GM20000 (cell line): ENCODE results near the gene MAGEB17.

Experiments used
- DNase-seq: peaks from one replicate; pipeline ENCODE4 v3.0.0; 2012; ENCODE audit warnings: low spot score
- TF ChIP-seq, protein P1 (sequence below): IDR thresholded peaks from 2 replicates; pipeline ENCODE4 v1.5.1; 2012; ENCODE audit warnings: mild to moderate bottlenecking, control low read depth; ENCODE audit errors: extremely low read depth, missing control alignments

The MAGEB17 gene, protein sequence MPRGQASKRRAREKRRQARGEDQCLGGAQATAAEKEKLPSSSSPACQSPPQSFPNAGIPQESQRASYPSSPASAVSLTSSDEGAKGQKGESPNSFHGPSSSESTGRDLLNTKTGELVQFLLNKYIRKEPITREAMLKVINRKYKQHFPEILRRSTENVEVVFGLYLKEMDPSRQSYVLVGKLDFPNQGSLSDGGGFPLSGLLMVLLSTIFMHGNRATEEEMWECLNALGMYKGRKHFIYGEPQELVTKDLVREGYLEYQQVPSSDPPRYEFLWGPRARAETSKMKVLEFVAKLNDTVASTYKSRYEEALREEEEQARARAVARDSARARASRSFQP

DNA sequence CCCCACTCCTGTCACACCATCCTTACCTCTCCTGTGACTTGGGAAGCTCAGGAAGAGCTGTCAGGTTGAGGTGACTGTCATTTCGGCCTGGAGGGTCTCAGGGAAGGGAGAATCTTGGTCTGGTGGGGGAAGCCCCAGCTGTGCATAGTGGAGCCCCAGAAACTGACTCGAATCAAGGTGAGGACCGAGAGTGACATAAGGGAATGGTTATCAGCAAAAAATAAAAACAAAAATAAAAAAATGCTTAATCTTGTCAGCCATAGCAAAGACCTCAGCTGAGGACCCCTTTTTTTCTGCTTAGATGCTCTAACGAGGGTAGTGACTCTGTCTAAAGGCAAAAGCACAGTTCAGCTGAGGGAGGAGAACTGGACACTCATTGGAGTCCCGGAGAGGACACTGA lies at the start of gene MAGEB17:
MAGEB17 (plus strand) TSS at position 301 of the 400 bp plus-strand sequence. CDS start 2,902 bp downstream, outside the sequence.
- TF ChIP-seq, protein P1, sequence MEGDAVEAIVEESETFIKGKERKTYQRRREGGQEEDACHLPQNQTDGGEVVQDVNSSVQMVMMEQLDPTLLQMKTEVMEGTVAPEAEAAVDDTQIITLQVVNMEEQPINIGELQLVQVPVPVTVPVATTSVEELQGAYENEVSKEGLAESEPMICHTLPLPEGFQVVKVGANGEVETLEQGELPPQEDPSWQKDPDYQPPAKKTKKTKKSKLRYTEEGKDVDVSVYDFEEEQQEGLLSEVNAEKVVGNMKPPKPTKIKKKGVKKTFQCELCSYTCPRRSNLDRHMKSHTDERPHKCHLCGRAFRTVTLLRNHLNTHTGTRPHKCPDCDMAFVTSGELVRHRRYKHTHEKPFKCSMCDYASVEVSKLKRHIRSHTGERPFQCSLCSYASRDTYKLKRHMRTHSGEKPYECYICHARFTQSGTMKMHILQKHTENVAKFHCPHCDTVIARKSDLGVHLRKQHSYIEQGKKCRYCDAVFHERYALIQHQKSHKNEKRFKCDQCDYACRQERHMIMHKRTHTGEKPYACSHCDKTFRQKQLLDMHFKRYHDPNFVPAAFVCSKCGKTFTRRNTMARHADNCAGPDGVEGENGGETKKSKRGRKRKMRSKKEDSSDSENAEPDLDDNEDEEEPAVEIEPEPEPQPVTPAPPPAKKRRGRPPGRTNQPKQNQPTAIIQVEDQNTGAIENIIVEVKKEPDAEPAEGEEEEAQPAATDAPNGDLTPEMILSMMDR = no peak
- DNase-seq = no peak

DNA sequence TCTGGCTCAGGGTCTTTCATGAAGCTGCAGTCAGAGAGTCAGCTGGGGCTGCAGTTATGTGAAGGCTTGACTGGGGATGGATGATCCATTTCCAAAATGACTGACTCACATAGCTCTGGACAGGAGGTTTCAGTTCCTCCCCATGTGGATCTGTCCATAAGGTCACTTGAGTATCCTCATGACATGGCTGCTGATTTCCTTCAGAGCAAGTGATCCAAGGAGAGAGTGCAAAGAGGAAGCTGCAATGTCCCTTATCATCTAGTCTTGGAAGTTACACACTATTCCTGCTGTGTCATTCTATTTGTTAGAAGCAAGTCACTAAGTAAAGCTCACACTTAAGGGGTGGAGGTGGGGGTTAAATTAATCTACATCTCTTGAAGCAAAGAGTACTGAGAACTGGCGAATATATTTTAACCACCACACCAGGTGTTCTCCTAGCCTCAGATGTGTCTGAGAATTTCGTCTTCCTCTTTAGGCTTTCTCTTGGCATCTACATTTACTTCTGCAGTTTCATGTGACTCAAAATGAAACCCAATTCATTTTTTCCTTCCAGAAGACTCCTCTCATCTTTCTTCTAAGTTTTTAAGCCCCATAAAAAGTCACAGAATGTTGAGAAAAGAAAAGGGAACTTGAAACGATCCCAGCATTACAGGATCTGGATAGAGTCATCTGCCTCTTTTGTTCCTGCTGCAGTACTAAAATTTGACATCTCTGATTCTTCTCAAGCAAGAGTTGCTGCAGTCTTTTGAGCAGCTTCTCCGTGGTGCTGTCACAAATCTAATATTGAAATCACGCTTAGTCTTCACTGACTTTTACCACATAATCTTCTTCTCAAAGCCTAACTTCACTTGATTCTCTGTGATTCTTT lies 47.7 kb upstream of the MAGEB17 start:
- TF ChIP-seq, protein P1 = no peak
- peak; percentile 11 for DNase-seq

DNA sequence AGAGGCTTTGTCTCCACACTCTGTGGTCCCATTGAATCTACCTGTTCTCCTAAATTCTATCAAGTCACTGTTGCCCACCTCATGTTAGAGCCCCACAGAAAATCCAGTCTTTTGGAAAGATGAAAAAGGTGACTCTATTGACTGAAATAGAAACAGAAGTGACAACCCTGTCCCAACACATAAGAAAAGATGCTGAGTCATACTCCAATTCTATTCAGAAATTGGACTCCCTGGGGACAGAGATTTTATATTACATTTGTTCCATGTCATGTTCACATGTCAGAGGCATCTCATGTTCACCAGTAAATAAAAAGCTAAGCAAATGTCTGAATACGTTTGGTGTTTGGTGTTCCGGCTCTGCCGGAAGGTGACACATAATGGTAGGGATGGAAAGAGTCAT lies 46.9 kb upstream of the MAGEB17 start:
- no peak for DNase-seq
- TF ChIP-seq, protein P1 = no peak

DNA sequence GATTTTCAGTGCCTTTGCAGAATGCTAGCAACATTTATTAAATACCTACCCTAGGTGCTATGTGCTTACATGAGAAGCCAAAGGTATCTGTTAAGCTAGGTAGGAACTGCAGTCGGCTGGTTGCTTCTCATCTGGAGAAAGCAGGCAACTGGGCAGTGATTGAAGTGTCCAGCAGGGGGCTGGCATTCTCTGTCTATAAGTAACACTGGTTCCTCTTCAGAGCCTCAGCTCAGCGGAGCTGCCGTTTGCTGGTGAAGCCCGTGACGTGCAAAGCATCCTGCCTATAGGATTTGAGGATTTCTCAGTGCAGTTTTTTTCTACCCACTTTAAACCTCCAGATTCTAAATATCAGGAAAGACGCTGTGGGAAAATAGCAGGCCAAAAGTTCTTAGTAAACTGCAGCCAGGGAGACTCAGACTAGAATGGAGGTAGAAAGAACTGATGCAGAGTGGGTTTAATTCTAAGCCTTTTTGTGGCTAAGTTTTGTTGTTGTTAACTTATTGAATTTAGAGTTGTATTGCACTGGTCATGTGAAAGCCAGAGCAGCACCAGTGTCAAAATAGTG lies 44.0 kb upstream of the MAGEB17 start, which contains the start of gene GRPR:
GRPR (plus strand) TSS at position 344 of the 565 bp plus-strand sequence. CDS start 389 bp downstream, outside the sequence.
- TF ChIP-seq, protein P1 = peak; percentile 27
- peak; percentile 27 for DNase-seq

DNA sequence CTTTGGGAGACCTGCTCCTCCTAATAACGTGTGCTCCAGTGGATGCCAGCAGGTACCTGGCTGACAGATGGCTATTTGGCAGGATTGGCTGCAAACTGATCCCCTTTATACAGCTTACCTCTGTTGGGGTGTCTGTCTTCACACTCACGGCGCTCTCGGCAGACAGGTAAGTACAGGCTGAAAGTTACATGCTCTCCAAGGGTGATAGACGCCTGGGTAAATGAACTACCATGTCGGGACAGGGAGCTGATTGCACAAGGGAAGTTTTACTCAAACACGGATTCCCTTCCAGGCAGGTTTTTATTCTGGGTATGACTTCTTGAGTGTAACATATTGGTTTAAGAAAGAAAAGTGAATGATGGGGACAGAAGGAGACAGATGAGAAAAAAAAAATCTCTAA lies 43.1 kb upstream of the MAGEB17 start:
- TF ChIP-seq, protein P1 = no peak

DNA sequence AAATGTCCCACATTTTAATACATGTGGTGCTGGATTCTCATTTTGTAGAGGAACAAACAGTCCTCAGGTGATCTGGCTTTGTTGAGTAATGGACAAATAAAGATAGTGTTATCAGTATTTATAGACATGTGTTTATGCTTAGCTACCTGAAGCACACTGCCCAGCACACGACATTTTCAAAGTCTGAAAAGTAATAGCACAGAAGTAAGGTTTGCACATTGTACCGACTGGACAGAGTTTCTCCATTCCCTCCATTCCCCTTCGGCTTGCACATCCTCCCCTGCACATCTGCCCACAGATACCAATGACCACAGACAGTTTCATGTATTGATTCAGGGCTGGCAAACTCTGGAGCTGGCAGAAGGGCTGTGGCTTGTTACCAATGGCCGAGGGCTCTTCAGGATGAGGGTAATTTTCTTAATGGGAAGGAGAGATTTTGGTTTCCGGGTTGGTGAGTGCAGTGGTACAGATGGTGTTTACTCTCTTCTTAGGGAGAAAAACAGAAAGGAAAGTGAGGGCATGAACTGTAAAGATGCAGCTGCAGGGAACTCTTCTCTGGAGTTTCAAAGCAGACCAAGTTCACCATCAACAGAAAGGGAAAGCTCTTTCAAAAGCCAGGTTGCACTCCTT lies 41.6 kb upstream of the MAGEB17 start:
- TF ChIP-seq, protein P1 = no peak
- DNase-seq = no peak

More for the DNA sequence above, 43.1 kb upstream of the MAGEB17 start:
- no peak for DNase-seq

DNA sequence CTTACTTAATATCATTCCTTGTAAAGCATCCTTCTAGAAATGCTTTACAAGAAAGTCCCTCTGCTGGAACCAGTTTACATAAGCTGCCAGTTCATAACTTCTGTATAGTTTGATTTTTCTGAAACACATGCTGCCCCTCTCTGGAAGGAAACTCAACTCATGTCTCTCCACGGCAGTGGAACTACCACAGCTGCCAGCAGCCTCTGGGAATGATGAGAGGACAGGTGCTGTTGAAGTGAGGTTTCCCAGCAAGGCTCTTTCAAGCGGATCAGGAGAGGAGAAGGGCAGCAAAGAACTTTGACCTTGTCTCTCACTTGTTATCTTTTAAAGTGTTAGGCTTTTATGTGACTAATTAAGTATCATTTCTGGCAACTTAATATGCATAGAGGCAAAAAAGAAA lies 36.6 kb upstream of the MAGEB17 start:
- no peak for DNase-seq
- TF ChIP-seq, protein P1 = no peak
